ENCODE results near the gene ZNF845.
"Not testable (repeated sequence)": the region's sequence is repeated elsewhere in the genome, so short reads cannot be mapped to it uniquely, and the experiment has no call there.

Gene ZNF845

DNA sequence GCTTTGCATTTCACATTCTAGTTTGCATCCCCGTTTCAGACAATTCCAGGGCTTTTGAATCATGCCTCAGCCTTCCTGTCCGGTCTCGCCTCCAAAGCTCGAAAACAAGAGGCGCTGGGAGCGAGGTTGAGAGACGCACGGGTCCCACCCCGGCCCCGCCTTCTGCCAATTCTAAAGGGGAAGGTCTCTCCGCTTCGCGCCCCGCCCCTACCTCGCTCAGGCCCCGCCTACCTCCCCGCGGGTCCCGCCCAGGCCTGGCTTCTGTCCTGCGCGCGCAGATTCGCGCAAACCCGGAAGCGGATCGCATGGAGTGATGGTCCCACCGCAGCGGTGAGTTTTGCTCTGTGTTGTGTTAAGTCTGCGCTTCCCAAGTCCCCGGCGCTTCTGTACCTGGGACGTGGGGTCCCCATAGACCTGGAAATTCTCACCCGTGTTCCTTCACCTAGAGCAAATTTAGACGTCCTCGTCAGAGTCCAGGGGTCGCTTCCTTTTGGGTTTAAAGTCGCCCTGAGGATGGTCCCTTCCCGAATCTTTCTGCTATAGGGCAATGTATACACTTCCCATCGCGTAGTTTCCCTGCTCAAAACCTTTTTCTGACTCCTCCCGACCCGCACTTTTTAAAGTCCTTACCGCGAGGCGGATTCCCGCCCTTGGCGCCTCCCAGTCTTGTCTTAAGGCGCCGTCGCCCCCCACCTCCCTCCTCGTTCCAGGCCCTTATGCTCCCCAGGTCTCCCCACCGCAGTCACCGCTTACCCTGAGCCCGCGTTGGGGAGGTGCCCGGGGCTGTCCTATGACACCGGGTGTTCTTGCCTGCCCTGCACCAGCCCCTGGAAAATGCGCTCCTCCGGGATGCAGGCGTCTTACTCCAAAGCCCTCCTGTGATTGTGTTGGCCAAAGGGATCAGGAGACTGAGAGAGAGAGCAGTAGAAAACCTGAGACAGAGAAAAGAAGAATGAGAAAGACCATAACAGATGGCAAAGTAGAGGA is at the start of gene ZNF845:
ZNF845 (plus strand) TSS at position 287 of the 987 bp plus-strand sequence. CDS start 7,559 bp downstream, outside the sequence.
- peak; percentile 59 for DNase-seq

GRCh38 chr19:53285087-53285486 is 48.5 kb upstream of the ZNF845 start:
- DNase-seq, result no peak

DNA sequence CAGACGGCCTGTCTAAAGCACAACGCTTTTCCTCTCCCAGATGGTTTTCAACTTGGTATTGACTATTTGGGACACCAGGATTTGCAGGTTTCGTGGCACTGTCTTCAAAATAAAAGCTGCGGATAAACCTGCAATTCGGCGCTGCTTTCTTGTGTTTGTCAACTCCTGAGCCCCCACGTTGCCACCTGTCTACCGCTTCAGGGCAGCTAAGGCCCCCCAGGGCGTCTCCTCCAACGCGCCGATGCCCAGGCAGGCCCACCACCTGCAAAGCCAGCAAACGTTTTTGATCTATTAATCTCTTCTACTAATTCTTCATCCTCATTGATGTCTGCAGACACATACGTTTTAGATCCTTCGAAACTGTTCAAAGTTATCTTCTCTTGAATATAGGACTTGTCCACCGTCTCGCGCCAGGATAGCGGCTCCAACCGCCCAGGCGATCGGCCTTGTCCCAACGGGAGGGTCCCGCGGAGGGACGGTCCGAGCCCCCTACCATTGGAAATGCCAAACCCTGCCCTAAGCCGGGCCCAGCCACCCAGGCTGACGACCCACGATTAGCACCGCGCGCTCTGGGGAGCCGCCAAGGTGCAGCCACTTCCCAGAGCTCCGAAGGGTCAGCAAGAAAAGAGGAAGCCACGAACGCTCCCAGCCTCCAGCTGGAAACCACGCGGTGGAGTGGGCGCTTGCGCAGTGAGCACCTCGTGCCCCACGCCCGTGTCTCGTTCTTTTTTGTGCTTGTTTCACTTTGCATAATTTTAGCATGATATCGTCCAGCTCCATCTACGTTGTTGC is 42.6 kb upstream of the ZNF845 start:
- DNase-seq, result no peak

- no peak for DNase-seq
These were observed 38.6 kb upstream of the ZNF845 start for GRCh38 chr19:53294786-53295441.

DNA sequence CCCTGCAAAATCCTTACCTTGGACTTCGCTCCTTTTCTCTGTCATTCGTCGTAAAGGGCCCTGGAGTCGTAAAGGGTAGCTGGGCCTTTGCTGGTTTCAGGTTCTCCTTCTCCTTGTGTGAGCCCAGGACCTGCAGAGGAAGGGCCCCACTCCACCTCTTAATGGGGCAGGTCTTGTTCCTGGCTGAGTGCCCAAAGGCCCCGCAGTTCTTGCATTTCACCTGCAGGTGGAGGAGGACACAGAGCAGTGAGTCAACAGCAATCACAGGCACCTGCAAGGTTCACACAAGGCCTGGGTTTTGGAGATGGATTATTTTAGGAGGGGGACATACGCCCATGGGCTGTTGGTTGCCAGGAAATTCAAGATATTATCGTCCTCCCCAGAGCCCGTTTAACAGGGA is 32.2 kb upstream of the ZNF845 start:
- not testable (repeated sequence) for DNase-seq

DNA sequence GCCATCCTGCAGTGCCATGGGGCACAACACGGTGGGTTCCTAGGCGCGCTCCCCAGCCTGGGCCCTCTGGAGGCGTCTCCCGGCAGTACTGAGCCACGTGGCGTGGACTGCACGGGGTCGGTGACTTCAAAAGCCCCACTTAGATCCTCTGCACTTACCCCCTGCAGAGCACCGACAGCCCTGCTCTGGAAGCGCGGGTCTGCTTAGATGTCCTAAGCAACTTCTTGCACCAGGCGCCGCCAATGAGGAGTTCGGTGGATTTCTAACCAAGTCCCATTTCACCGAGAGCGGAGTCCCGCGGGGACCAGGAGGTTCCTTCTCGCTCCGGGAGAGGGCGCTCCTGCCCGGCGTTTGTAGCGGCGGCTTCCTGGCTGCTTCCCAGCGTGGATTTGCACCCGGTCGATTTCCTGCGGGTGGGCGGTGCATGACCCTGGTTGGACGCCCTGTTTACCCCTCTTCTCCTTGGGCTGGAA is 25.2 kb upstream of the ZNF845 start:
- peak; percentile 34 for DNase-seq

DNA sequence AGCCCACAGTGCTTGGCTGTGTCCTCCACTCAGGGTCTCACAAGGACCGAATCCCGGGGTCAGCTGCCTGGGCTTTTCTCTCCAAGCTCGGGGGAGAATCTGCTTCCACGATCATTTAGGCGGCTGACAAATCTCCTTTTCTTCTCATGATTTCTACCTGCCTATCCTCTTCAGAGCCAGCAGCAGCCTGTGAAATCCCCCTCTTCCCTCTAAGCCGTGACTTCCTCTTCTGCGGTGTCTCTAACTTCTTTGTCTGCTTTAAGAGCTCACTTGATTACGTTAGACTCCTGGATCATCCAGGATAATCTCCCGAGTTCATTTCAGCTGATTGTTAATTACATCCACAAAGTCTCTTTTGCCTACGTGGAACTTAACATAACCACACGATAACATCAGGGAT is 22.5 kb upstream of the ZNF845 start:
- DNase-seq, result no peak

DNA sequence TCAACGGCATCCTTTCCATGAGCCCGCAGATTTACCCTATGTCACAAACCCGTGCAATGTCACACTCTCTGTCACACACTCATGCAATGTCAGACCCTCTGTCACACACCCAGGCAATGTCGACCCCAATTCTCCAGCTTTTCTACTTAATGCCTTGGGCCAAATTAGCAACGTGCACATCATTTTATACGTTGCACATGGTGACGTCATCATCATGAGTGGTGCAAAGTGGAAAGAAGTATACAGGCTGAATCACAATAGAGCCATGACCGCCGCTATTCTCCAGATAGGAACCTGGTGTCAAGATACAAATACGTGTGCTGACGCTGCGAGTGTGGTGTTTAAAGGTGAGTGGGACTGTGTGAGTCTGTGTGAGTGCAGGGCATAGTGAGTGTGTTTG is 21.7 kb upstream of the ZNF845 start:
- DNase-seq, result no peak

GRCh38 chr19:53328967-53329366 is 4.6 kb upstream of the ZNF845 start:
- no peak for DNase-seq

GRCh38 chr19:53332484-53332883 is 1.1 kb upstream of the ZNF845 start:
- no peak for DNase-seq

GRCh38 chr19:53333066-53333462 is 485 bp upstream of the ZNF845 start:
- no peak for DNase-seq

DNA sequence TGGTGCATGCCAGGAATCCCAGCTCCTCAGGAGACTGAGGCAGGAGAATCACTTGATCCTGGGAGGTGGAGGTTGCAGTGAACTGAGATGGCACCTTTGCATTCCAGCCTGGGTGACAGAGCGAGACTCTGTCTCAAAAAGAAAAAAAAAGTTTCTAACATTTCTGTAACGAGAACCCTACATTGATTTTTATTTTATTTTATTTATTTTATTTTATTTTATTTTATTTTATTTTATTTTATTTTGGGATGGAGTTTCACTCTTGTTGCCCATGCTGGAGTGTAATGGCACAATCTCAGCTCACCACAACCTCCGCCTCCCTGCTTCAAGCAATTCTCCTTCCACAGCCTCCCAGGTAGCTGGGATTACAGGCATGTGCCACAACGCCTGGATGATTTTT is 10.9 kb downstream of the ZNF845 start:
- not testable (repeated sequence) for DNase-seq

- no peak for DNase-seq
These were observed 22.2 kb downstream of the ZNF845 start for GRCh38 chr19:53355739-53356138.

- DNase-seq, result no peak
These were observed 24.5 kb downstream of the ZNF845 start for GRCh38 chr19:53357821-53358581.

- DNase-seq, result not testable (repeated sequence)
These were observed 26.5 kb downstream of the ZNF845 start for GRCh38 chr19:53360056-53360455.

GRCh38 chr19:53365134-53365898 is 31.8 kb downstream of the ZNF845 start, which contains the start of gene ZNF525:
Gene ZNF525, plus strand, starts transcription at chr19:53365705. Its CDS starts 6,577 bp downstream, at chr19:53372282.
- peak; percentile 59 for DNase-seq

DNA sequence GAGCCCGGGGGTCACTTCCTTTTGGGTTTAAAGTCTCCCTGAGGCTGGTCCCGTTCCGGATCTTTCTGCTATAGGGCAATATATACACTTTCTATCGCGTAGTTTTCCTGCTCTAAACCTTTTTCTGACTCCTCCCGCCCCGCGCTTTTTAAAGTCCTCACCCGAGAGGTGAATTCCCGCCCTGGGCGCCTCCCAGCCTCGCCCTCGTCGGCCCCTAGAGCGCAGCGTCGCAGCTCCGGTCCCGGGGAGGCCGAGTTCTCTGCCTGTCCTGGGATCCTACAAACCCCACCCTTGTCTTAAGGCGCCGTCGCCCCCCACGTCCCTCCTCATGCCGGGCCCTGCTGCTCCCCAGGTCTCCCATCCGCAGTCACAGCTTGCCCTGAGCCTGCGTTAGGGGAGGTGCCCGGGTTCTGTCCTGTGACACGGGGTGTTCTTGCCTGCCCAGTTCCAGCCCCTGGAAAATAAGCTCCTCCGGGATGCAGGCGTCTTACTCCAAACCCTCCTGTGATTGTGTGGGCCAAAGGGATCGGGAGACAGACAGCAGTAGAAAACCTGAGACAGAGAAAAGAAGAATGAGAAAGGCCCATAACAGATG is 32.4 kb downstream of the ZNF845 start:
- no peak for DNase-seq

DNA sequence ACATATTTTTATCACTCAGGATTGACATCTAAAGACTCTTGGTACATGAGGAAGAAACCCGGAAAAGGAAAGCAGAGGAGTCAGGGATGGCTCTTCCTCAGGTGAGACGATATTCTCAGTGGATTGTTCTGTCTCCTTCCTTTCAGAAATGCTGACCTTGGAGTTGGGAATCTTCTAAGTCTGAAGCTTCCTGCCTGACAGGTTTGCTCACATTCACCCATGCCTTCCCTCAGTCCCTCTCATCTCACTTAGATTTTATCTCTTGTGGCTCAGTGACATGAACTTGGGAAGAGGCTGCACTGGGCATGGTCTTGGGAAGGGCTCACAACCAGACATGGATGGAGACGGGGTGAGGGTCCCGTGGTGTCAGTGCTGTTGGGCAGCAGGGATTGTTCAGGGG is 38.6 kb downstream of the ZNF845 start:
- no peak for DNase-seq

GRCh38 chr19:53374288-53374687 is 40.7 kb downstream of the ZNF845 start:
- DNase-seq, result no peak

DNA sequence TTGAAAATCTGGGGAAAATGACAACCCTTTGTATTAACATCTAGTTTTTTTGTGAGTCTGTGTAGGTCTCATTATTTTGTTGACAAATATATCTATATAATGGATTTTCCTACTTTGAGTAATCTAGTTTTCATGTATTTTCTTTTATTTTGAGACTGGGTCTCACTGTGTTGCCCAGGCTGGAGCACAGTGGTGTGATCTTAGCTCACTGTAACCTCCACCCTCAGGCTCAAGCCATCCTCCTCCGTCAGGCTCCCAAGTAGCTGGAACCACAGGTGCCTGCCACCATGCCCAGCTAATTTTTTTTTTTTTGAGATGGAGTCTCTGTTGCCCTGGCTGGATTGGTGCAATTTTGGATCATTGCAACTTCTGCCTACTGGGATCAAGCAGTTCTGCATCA is 41.2 kb downstream of the ZNF845 start:
- no peak for DNase-seq

GRCh38 chr19:53381376-53381775 is 47.8 kb downstream of the ZNF845 start:
- DNase-seq, result no peak

Data from NCI-H1092 treated with DMSO at 0.1 percent for 48 hours (cell line).